HK-2 (cell line): ENCODE results near the gene MAJIN.

Source experiments
- DNase-seq: peaks from one replicate; pipeline ENCODE4 v3.0.0-alpha.2; 2018; ENCODE audit not compliant: unreplicated experiment

MAJIN gene

GRCh38 chr11:64911689-64912088 lies 60.2 kb downstream of the MAJIN start:
- no peak for DNase-seq

- DNase-seq = no peak
Measured at GRCh38 chr11:64911142-64911541, 60.8 kb downstream of the MAJIN start.

GRCh38 chr11:64910451-64911093 lies 61.3 kb downstream of the MAJIN start:
- no peak for DNase-seq

- DNase-seq = no peak
Measured at GRCh38 chr11:64909653-64910343, 62.1 kb downstream of the MAJIN start.

- DNase-seq = no peak
Measured at GRCh38 chr11:64908766-64909165, 63.1 kb downstream of the MAJIN start.

GRCh38 chr11:64906314-64906635 lies 65.6 kb downstream of the MAJIN start:
- no peak for DNase-seq

GRCh38 chr11:64905516-64906313 lies 66.2 kb downstream of the MAJIN start:
- no peak for DNase-seq

GRCh38 chr11:64903291-64903833 lies 68.5 kb downstream of the MAJIN start:
- DNase-seq = no peak

GRCh38 chr11:64902102-64902900 lies 69.6 kb downstream of the MAJIN start:
- DNase-seq = no peak

- DNase-seq = no peak
Measured at GRCh38 chr11:64900774-64901173, 71.1 kb downstream of the MAJIN start.

GRCh38 chr11:64900263-64900678 lies 71.6 kb downstream of the MAJIN start:
- peak; percentile 27 for DNase-seq

GRCh38 chr11:64898541-64898940 lies 73.4 kb downstream of the MAJIN start:
- DNase-seq = no peak

GRCh38 chr11:64898076-64898445 lies 73.8 kb downstream of the MAJIN start:
- DNase-seq = no peak

GRCh38 chr11:64897381-64898075 lies 74.4 kb downstream of the MAJIN start:
- DNase-seq = no peak

GRCh38 chr11:64896448-64897022 lies 75.4 kb downstream of the MAJIN start:
- no peak for DNase-seq

GRCh38 chr11:64894812-64895452 lies 77.0 kb downstream of the MAJIN start:
- no peak for DNase-seq

- peak; percentile 79 for DNase-seq
Measured at GRCh38 chr11:64894070-64894811, 77.7 kb downstream of the MAJIN start.

GRCh38 chr11:64893194-64894069 lies 78.5 kb downstream of the MAJIN start:
- DNase-seq = no peak

GRCh38 chr11:64892838-64893193 lies 79.1 kb downstream of the MAJIN start:
- no peak for DNase-seq
